Muscle of arm (tissue), 12 donors: ENCODE measurements around the gene TFAP2A. TPM values are rescaled to one million over a fixed set of nuclear protein-coding genes. Genes with fewer than 3 reads are reported as not detected.

ENCODE experiments used
- DNase-seq: peaks from one replicate; pipeline ENCODE4 v3.0.0-alpha.2; 2013
- polyA plus RNA-seq, 12 donors: library from polyadenylated mRNA; unstranded; fragments of 120-200 nt; gene quantifications; one replicate each; pipeline ENCODE4 v1.2.1, GENCODE V29; 2013; ENCODE audit not compliant: insufficient read length in 12 of 12

The TFAP2A gene
- polyA plus RNA-seq, 12 donors: 0.27 to 71.3 (median 0.51) TPM; not detected in 2

GRCh38 chr6:10384091-10384609 lies 30.7 kb downstream of the TFAP2A start:
- DNase-seq: no peak

DNA sequence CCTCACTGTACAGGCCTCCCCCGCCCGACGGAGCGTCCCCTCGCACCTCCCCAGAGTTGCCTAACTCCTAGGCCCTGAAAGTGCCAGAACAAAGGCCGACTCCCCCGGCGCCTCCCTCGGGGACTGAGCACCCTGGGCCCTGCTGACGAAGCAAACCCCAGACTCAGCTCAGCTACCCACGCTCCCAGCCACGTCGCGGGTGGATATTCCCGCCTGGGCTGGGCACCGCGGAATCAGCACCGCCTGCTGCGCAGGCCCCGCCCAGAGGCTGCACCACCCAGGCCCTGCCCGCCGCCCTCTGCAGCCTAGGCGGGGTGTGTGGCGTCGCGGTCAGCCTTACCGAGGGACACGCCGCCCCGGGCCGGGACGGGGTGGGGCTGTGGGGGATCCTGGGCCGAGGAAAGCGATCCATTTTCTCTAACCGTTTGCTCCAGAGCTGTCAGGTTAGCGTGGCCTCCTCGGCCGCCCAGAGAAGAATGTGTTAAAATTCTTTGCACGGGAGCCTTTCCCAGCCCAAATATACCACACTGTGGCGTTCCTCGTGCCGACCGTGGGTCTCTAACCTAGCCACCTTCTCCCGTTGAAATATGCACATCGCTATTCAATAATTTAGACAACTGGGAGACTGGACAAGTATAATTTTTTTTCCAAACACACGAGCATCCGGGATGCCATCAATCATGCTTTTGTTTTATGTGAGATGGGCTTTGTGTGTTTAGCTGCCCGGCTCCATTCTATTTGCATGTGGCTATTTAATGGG lies 31.4 kb downstream of the TFAP2A start:
- no peak for DNase-seq

- no peak for DNase-seq
Measured at GRCh38 chr6:10382728-10383330, 32.0 kb downstream of the TFAP2A start.

DNA sequence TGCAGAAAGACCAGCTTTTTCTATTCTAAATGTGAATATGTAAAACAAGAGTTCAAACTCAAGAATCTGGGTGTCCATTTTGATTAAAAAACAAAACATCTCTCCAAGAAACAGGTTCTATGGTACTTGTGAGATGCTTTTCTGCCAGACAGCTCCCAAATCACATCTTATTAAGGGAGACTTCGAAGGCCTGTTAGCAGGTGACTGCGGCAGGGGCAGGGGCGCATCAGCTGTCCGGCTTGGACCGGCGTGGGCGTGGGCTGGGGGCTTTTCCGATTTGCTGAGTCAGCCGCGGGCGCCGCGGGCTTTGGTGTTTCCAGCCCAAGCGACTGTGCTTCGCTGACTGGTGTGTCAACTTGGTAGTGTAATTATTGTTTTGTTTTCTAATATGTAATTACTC lies 32.6 kb downstream of the TFAP2A start:
- DNase-seq: no peak

DNA sequence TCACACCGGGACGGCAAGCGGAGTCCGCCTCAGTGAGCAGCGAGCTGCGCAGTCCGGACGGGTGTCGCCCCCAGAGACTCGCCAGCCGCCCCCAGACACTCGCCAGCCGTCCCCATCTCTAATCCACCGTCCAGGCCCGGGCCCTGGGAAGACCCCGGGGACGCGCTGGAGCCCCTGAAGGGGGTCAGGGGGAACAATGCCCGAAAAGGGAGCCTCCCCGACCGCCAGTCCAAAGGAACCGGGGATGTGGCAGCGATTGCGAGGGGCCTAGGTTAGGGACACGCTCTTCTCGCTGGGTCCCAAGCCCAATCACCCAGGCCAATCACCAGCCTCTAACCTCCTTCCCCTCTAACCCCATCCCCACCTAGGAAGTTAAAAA lies 33.1 kb downstream of the TFAP2A start:
- DNase-seq: no peak

DNA sequence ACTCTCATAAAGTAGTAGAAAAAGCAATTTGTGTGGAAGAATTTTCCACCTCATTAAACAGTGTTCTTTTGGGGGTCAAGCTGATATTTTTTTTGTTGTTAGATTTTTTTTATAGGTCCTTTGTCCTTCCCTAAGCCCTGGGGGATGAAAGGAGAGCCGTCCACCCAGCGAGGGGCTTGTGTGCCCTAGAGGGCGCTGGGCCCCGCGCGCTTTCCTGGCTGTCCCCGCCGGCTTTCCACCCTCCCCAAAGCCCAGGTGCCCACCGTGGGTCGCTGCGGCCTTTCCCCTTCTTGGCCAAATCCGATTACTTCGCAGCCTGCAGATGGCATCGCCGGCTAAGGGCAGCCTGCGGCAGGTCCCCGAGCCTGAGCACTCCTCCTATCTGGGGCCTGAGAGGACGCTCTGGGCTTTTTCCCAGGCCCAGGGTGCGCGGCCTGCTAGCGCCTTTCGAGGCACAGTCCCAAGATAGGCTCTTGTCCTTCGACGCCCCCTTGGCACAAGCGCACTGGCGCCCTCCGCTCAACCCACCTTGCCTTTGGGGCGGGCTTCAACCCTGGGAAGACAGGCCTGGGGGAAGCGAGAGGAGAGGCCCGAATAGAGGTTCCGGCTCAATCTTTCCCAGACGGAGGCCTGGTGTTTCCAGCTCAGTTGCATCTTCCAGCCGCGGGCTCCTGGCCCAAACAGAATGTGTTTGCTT lies 33.6 kb downstream of the TFAP2A start:
- no peak for DNase-seq

DNA sequence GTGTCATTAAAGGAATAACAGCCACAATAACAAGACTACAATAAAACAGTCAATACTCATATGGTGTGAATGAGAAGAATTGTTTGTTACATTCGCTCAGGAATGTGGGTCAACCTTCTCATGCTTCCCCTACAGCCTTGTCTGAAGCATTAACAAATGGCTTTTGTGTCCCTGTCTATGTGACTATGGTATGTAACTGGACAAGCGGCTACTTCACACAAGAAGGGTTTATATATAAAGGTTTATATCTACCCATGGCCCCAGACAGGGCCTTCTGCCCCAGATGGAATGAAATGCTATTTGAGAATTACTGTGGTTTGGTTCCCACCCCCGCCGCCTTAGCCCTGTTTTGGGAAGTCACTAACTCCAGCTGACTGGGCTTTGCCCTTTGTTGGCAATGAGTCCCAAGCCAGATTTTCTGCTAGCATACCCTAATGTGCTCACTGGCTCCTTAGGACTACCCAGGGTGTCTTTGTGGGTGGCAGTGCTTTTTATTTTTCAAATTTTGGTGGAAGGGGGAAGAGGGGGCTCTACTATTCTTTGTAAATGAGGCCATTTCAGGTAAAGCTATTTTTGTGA lies 39.4 kb downstream of the TFAP2A start:
- DNase-seq: no peak

- DNase-seq: no peak
Measured at GRCh38 chr6:10373642-10374359, 41.1 kb downstream of the TFAP2A start.

GRCh38 chr6:10369896-10370295 lies 45.0 kb downstream of the TFAP2A start:
- no peak for DNase-seq

DNA sequence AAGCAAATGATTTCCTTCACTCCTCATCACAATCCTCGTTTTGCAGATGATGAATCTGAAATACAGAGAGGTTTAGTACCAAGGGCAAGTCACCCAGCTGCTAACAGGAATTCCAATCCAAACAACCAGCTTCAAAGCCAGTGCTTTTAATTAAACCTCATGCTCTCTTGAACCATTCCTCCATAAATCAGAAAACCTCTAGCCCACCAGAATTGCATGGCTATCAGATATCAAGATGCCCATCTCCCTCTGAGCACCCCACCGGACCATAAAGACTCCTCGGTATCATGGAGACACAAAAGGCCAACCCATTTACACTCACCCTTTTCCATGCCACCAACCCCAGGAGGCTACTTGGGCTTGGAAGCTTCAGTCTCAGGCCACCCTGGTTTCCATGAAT lies 46.0 kb downstream of the TFAP2A start:
- DNase-seq: no peak

GRCh38 chr6:10363911-10364310 lies 51.0 kb downstream of the TFAP2A start:
- no peak for DNase-seq

GRCh38 chr6:10362300-10362699 lies 52.6 kb downstream of the TFAP2A start:
- no peak for DNase-seq

DNA sequence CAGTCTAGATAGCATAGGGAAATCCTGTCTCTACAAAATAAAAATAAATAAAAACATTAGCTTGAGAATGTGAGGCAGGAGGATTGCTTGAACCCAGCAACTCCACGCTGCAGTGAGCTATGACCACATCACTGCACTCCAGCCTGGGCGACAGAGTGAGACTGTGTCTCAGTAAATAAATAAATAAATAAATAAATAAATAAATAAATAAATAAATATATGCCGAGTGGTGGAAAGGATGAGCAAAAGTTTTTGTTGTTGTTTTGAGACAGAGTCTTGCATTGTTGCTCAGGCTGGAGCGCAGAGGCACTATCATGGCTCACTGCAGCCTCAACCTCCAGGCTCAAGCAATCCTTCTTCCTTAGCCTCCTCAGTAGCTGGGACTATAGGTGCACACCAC lies 53.4 kb downstream of the TFAP2A start:
- no peak for DNase-seq

DNA sequence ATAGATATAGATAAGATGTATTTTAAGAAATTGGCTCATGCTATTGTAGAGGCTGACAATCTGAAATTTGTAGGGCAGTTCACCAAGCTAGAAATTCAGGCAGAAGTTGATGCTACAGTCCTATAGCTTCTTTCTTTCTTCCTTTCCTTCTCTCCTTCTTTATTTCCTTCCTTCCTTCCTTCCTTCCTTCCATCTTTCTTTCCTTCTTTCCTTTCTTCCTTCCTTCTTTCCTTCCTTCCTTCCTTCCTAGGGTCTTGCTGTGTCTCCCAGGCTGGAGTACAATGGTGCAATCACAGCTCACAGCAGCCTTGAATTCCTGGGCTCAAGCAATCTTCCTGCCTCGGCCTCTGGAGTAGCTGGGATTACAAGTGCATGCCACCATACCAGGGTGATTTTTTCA lies 55.3 kb downstream of the TFAP2A start:
- DNase-seq: no peak

GRCh38 chr6:10355115-10355702 lies 59.7 kb downstream of the TFAP2A start:
- DNase-seq: no peak

- DNase-seq: peak; percentile 47
Measured at GRCh38 chr6:10351791-10352190, 63.1 kb downstream of the TFAP2A start.

DNA sequence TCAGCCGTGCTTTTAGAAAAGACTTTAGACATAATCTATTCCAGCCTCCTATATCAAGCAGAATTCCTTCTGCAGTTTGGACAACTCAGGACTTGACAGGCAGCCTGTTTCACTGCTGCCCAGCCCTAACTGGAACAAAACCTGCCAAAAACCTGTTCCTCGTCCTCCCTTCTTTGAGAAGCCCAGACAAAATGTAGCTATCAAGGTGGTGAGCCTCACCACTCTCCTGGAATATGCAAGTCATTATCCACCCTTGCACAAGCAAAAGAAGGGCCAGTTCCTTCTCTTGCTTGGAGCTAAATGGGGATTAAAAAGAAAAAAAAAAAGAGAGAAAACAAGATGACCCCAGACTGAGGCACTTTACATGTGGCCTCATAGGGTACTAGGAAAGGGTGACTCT lies 64.2 kb downstream of the TFAP2A start:
- no peak for DNase-seq

DNA sequence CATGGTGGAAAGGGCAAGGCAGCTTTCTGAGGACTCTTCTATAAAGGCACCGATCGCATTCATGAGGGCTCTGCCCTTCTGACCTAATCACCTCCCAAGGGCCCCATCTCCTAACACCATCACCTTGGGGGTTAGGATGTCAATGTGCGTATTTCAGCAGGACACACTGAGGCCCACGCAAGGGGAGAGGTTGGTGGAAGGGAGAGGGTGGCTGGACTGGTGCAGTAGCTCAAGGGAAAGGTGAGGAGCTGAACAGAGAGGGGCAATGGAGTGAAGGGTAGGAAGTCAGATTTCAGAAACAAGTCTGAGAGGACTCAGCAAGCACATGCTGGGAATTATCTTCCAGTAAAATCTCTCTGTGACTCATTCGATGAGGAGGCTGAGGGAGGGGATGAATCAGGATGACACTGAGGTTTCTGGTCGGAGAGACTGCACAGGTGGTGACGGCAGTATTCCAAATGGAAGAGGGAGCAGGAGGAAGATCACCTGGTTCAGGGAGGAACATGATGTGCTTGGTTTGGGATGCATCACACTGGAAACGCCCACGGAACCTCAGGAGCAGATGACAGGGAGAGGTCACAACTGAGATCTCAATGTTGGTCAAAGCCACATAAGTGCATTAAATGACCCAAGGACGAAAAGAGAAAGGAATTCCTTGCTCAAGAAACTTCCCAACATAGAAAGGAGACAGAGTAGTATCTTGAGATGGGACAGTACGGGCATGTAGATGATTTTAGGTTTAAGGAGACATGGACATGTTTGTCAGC lies 67.1 kb downstream of the TFAP2A start:
- DNase-seq: no peak
